K562 (cell line): ENCODE measurements around the gene GRIPAP1. TPM values are rescaled to one million over a fixed set of nuclear protein-coding genes. Genes with fewer than 3 reads are reported as not detected.

ENCODE experiments used
- CBX1 ChIP-seq: sonication (generic); IDR thresholded peaks from 2 replicates; pipeline ENCODE4 v1.6.1; 2016; ENCODE audit warnings: antibody characterized with exemption, low read depth, mild to moderate bottlenecking
- CHD2 ChIP-seq: IDR thresholded peaks from 2 replicates; pipeline ENCODE4 v1.6.1; 2011; ENCODE audit warnings: low read depth, low read length
- ESRRB ChIP-seq: fragments of 250-450 bp; sonication (Bioruptor Pico); IDR thresholded peaks from 2 replicates; pipeline ENCODE4 v1.5.0; 2020; ENCODE audit warnings: mild to moderate bottlenecking, moderate library complexity, borderline replicate concordance
- HDAC6 ChIP-seq: IDR thresholded peaks from 2 replicates; pipeline ENCODE4 v1.6.1; 2012; ENCODE audit warnings: low read depth, mild to moderate bottlenecking, control low read depth, inconsistent platforms, low read length, moderate library complexity
- HIVEP1 ChIP-seq: fragments of 250-450 bp; sonication (Bioruptor Pico); IDR thresholded peaks from 2 replicates; pipeline ENCODE4 v1.4.0; 2020; ENCODE audit warnings: mild to moderate bottlenecking
- HNRNPH1 ChIP-seq: fragments of 200-400 bp; formaldehyde crosslinking; optimal IDR thresholded peaks from 2 replicates; pipeline ENCODE3; 2017; ENCODE audit warnings: low read depth, mild to moderate bottlenecking, low read length, moderate library complexity
- MAZ ChIP-seq, 2 experiments: fragments of 450-650 bp in 1 of 2; sonication (generic) in 1 of 2; formaldehyde crosslinking; IDR thresholded peaks in 1 of 2; conservative IDR thresholded peaks in 1 of 2; 2 replicates each; pipeline versions ENCODE4 v1.4.0 to v1.5.0; 2020; ENCODE audit warnings: mild to moderate bottlenecking in 1 of 2, missing genetic modification reagents in 1 of 2
- NELFE ChIP-seq: IDR thresholded peaks from 2 replicates; pipeline ENCODE4 v1.6.1; 2011; ENCODE audit warnings: mild to moderate bottlenecking; ENCODE audit not compliant: insufficient read depth, insufficient read length
- NEUROD1 ChIP-seq: fragments of 150-350 bp; IDR thresholded peaks from 2 replicates; pipeline ENCODE4 v1.6.1; 2014; ENCODE audit warnings: borderline replicate concordance, low read length, low read depth; ENCODE audit not compliant: partially characterized antibody
- NR1H2 ChIP-seq: sonication (generic); formaldehyde crosslinking; IDR thresholded peaks from 2 replicates; pipeline ENCODE4 v1.4.0; 2020; ENCODE audit warnings: mild to moderate bottlenecking, missing genetic modification reagents
- NR2F6 ChIP-seq: fragments of 450-650 bp; formaldehyde crosslinking; IDR thresholded peaks from 2 replicates; pipeline ENCODE4 v1.4.0; 2020; ENCODE audit warnings: mild to moderate bottlenecking
- POLR3G ChIP-seq: IDR thresholded peaks from 2 replicates; pipeline ENCODE4 v1.6.1; 2011; ENCODE audit not compliant: insufficient read length, insufficient replicate concordance; ENCODE audit errors: extremely low read depth
- SMARCE1 ChIP-seq: fragments of 450-650 bp; IDR thresholded peaks from 2 replicates; pipeline ENCODE4 v1.7.1; 2016; ENCODE audit warnings: mild to moderate bottlenecking
- TBP ChIP-seq: optimal IDR thresholded peaks from 2 replicates; pipeline ENCODE3; 2011; ENCODE audit warnings: low read depth, low read length, improper control_type of control experiment
- ZNF140 ChIP-seq: fragments of 250-450 bp; sonication (Bioruptor Pico); IDR thresholded peaks from 2 replicates; pipeline ENCODE4 v1.8.0; 2021; ENCODE audit warnings: moderate library complexity, mild to moderate bottlenecking, inconsistent platforms
- ZNF239 ChIP-seq: fragments of 250-450 bp; sonication (Bioruptor Pico); IDR thresholded peaks from 2 replicates; pipeline ENCODE4 v1.4.0; 2020; ENCODE audit warnings: mild to moderate bottlenecking
- ZNF830 ChIP-seq: fragments of 250-450 bp; sonication (Bioruptor Pico); IDR thresholded peaks from 2 replicates; pipeline ENCODE4 v1.5.0; 2021; ENCODE audit warnings: mild to moderate bottlenecking
- polyA plus RNA-seq, 8 experiments: library from polyadenylated mRNA; depleted of rRNA in 4 of 8; stranded (reverse) in 5 of 8; unstranded in 3 of 8; fragments of >200 nt; fragmentation: Nextera tagmentation in 2 of 8; fragmentation: Illumina TruSeq in 1 of 8; extraction: Ambion mirVana in 2 of 8; extraction: Trizol in 1 of 8; gene quantifications; 2 replicates each; pipeline versions ENCODE4 v1.2.1 to v1.2.3, GENCODE V29; 2011 to 2014; ENCODE audit warnings: inconsistent platforms in 1 of 8, missing spikeins in 1 of 8
- total RNA-seq, 7 experiments: library from RNA; depleted of rRNA in 6 of 7; stranded (reverse); fragments of >200 nt in 6 of 7; fragmentation: Illumina TruSeq in 2 of 7; extraction: Trizol in 2 of 7; gene quantifications; 2 replicates each; pipeline versions ENCODE4 v1.2.1 to v1.2.3, GENCODE V29; 2011 to 2021; ENCODE audit warnings: low replicate concordance in 1 of 7
- TF ChIP-seq, protein P1 (sequence below): fragments of 250-450 bp; sonication (Bioruptor Pico); IDR thresholded peaks from 2 replicates; pipeline ENCODE4 v1.9.0; 2021; ENCODE audit warnings: mild to moderate bottlenecking, inconsistent platforms
- TF ChIP-seq, protein P2 (sequence below), 2 experiments: fragments of 200-800 bp in 1 of 2; sonication (Bioruptor generic) in 1 of 2; sonication (generic) in 1 of 2; formaldehyde crosslinking in 1 of 2; IDR thresholded peaks in 1 of 2; conservative IDR thresholded peaks in 1 of 2; 2 replicates each; pipeline versions ENCODE4 v1.5.0 to v1.6.1; 2016 to 2020; ENCODE audit warnings: missing compliant biosample characterization in 1 of 2, missing genetic modification characterization in 1 of 2, missing genetic modification reagents in 1 of 2
- TF ChIP-seq, protein P3 (sequence below): fragments of 150-350 bp; conservative IDR thresholded peaks from 2 replicates; pipeline ENCODE4 v1.6.1; 2014; ENCODE audit warnings: low read length
- TF ChIP-seq, protein P4 (sequence below): fragments of 250-450 bp; sonication (Bioruptor Pico); IDR thresholded peaks from 2 replicates; pipeline ENCODE4 v1.8.0; 2021; ENCODE audit warnings: moderate library complexity, mild to moderate bottlenecking, inconsistent platforms
- TF ChIP-seq, protein P5 (sequence below): fragments of 250-450 bp; sonication (Bioruptor Pico); IDR thresholded peaks from 2 replicates; pipeline ENCODE4 v1.9.0; 2021; ENCODE audit warnings: mild to moderate bottlenecking

Gene GRIPAP1
- total and polyA plus RNA-seq, 9 of the 15 experiments (the other 6 are each of a cell fraction or from before 2014, with no cell fraction given): 4.1 to 41.6 (median 24.0) TPM

DNA sequence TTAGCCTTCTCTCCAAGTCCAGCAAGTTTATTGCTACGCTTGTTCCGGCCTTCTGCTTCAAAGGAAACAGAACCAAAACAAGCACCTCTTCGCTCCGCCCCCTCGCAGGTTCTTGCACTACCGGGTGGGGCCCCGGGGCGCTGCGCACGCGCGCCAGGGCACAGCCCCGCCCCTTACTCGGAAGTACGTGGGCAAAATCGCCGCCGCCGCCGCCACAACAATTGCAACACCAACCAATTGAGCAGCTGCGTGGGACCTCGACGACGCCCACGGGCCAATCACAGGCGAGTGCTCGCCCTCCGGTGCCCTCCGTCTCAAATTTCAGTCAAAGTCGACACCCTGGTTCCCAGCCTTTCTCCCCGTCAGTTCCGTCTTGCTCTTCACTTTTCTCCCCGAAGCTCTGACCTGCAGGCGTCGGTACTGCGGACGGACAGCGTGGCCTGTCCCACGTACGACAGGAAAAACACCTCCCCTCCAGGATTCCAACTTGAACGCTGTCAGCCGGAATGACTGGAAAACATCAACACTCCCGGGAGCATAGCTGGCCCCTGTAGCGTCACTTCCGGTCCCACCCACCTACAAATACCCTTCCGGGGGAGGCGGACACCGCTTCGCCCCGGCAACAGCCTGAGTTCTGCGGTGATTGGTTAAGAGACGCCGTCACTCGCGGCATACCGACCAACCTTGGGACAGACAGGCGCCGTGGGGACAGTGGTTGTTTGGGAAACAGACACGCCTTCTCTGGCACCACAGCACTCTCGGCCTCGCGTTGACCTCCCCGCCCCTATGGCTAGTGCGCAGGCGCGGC lies 44.0 kb downstream of the GRIPAP1 start (continued):
- TF ChIP-seq, protein P1, sequence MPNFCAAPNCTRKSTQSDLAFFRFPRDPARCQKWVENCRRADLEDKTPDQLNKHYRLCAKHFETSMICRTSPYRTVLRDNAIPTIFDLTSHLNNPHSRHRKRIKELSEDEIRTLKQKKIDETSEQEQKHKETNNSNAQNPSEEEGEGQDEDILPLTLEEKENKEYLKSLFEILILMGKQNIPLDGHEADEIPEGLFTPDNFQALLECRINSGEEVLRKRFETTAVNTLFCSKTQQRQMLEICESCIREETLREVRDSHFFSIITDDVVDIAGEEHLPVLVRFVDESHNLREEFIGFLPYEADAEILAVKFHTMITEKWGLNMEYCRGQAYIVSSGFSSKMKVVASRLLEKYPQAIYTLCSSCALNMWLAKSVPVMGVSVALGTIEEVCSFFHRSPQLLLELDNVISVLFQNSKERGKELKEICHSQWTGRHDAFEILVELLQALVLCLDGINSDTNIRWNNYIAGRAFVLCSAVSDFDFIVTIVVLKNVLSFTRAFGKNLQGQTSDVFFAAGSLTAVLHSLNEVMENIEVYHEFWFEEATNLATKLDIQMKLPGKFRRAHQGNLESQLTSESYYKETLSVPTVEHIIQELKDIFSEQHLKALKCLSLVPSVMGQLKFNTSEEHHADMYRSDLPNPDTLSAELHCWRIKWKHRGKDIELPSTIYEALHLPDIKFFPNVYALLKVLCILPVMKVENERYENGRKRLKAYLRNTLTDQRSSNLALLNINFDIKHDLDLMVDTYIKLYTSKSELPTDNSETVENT (CRISPR knock-in tag): no peak
- TF ChIP-seq HNRNPH1: no peak
- no peak for TF ChIP-seq POLR3G
- TF ChIP-seq NR1H2 (CRISPR knock-in tag): no peak
- TF ChIP-seq ZNF140 (CRISPR knock-in tag): no peak
- no peak for TF ChIP-seq NR2F6 (CRISPR knock-in tag)
- no peak for TF ChIP-seq NELFE
- peak; percentile 86 for TF ChIP-seq NEUROD1
- TF ChIP-seq ZNF239 (CRISPR knock-in tag): no peak
- TF ChIP-seq, protein P2, sequence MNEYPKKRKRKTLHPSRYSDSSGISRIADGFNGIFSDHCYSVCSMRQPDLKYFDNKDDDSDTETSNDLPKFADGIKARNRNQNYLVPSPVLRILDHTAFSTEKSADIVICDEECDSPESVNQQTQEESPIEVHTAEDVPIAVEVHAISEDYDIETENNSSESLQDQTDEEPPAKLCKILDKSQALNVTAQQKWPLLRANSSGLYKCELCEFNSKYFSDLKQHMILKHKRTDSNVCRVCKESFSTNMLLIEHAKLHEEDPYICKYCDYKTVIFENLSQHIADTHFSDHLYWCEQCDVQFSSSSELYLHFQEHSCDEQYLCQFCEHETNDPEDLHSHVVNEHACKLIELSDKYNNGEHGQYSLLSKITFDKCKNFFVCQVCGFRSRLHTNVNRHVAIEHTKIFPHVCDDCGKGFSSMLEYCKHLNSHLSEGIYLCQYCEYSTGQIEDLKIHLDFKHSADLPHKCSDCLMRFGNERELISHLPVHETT (CRISPR knock-in tag; conservative IDR thresholded peaks at IDR 0.05 in 1 of 2, IDR thresholded peaks at IDR 0.05 in 1 of 2): no peak
- TF ChIP-seq ZNF830 (CRISPR knock-in tag): no peak
- TF ChIP-seq, protein P3, sequence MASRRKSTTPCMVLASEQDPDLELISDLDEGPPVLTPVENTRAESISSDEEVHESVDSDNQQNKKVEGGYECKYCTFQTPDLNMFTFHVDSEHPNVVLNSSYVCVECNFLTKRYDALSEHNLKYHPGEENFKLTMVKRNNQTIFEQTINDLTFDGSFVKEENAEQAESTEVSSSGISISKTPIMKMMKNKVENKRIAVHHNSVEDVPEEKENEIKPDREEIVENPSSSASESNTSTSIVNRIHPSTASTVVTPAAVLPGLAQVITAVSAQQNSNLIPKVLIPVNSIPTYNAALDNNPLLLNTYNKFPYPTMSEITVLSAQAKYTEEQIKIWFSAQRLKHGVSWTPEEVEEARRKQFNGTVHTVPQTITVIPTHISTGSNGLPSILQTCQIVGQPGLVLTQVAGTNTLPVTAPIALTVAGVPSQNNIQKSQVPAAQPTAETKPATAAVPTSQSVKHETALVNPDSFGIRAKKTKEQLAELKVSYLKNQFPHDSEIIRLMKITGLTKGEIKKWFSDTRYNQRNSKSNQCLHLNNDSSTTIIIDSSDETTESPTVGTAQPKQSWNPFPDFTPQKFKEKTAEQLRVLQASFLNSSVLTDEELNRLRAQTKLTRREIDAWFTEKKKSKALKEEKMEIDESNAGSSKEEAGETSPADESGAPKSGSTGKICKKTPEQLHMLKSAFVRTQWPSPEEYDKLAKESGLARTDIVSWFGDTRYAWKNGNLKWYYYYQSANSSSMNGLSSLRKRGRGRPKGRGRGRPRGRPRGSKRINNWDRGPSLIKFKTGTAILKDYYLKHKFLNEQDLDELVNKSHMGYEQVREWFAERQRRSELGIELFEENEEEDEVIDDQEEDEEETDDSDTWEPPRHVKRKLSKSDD: no peak
- TF ChIP-seq, protein P4, sequence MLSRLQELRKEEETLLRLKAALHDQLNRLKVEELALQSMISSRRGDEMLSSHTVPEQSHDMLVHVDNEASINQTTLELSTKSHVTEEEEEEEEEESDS (CRISPR knock-in tag): no peak
- no peak; a peak in 1 of 4 replicates for TF ChIP-seq MAZ (CRISPR knock-in tag; conservative IDR thresholded peaks at IDR 0.05 in 1 of 2, IDR thresholded peaks at IDR 0.05 in 1 of 2)
- TF ChIP-seq, protein P5, sequence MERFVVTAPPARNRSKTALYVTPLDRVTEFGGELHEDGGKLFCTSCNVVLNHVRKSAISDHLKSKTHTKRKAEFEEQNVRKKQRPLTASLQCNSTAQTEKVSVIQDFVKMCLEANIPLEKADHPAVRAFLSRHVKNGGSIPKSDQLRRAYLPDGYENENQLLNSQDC (CRISPR knock-in tag): no peak
- TF ChIP-seq CHD2: peak; percentile 63
- no peak for TF ChIP-seq ESRRB (CRISPR knock-in tag)
- TF ChIP-seq SMARCE1: no peak
- no peak for TF ChIP-seq HDAC6
- TF ChIP-seq TBP: peak; percentile 65
- no peak for TF ChIP-seq CBX1
- no peak for TF ChIP-seq HIVEP1
